GM19025 (cell line): ENCODE data around the gene ANOS1.
"Not testable (repeated sequence)": the region's sequence is repeated elsewhere in the genome, so short reads cannot be mapped to it uniquely, and the experiment has no call there.

Source experiments
- ATAC-seq: cut with Tn5 transposase; IDR thresholded peaks from one replicate; pipeline ENCODE4 v1.9.1; 2021; ENCODE audit warnings: mild to moderate bottlenecking, low read depth, moderate library complexity; ENCODE audit not compliant: unreplicated experiment

The ANOS1 gene

GRCh38 chrX:8635812-8636211 is 96.1 kb downstream of the ANOS1 start:
- no peak for ATAC-seq

GRCh38 chrX:8632924-8633323 is 99.0 kb downstream of the ANOS1 start:
- ATAC-seq = no peak

- ATAC-seq = no peak
These were observed 102.1 kb downstream of the ANOS1 start for GRCh38 chrX:8629871-8630270.

GRCh38 chrX:8627796-8628195 is 104.1 kb downstream of the ANOS1 start:
- no peak for ATAC-seq

DNA sequence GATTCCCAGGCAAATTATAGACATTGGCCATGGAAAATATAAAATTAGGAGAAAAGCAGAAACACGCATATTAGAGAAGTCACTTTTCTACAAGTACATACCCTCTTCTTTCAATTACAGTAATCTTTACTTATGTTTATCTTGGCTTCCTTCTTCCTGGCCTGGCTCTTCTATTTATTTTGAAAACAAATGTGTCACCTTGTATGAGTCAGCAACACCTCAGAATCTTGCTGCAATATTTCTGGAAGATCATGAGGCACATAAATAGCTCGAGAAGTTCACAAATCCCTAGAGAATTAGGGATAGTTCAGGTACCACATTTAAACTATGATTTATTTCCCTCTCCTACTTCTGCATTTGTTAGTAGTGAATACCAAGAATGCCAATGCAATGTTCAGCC is 124.6 kb downstream of the ANOS1 start:
- no peak for ATAC-seq

DNA sequence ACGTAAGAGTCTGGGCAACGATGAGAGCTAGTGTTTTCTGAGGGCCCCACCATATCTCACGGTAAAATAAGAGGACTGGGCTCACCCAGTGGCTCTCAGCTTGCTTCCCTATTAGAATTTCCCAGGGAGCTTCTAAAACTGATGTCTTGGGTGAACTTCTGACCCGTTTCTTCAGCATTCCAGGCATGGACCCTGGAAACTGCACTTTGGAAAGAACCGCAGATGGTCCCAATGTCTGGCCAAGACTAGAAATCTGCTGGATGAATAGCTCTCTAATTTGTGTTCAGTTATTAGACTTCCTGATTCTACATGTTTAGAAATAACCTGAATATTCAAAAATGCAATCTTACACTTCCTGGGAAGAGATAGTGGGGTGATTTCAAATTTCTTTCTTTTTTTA is 127.8 kb downstream of the ANOS1 start:
- no peak for ATAC-seq

DNA sequence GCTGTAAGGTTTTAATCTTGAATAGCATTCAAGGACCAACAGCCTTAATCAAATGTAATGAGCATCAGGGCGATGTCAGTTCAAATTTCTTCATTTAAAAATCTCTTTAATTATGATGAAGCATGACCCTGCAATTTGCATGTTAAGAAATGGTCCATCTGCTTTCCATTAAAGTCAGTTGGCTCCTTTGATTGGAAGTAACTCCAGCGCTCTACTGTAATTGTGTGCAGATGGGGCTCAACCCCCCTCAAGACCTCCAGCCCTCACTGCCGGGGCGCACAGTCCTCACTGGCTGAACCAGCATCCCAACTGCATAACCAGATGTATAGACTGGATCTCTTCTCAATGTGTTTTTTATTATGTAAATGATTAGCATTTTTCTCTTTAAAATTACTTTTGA is 140.4 kb downstream of the ANOS1 start:
- ATAC-seq = no peak

GRCh38 chrX:8586953-8587352 is 145.0 kb downstream of the ANOS1 start:
- no peak for ATAC-seq

- ATAC-seq = no peak
These were observed 152.3 kb downstream of the ANOS1 start for GRCh38 chrX:8579602-8580001.

GRCh38 chrX:8576821-8577220 is 155.1 kb downstream of the ANOS1 start:
- no peak for ATAC-seq

GRCh38 chrX:8565729-8566128 is 166.2 kb downstream of the ANOS1 start:
- ATAC-seq = no peak

- ATAC-seq = no peak
These were observed 183.5 kb downstream of the ANOS1 start for GRCh38 chrX:8548446-8548845.

DNA sequence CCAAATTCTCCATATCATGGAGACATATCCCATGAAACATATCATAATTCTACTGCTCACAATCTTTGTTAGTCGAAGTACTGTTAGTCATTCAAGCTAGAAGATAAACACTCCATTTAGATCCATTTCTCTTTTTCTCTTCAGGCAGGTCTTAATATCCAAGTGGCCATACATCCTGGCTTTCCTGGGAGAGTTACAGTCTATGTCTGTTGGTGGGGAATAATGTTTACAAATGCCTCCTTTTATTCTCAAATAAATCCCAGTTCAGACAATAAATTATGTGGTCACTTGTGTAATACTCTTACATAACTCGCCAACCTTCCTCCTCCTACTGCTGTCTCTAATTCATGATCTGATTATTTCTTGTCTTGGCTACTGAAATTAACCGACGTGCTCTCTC is 185.2 kb downstream of the ANOS1 start:
- ATAC-seq = no peak

- no peak for ATAC-seq
These were observed 211.1 kb downstream of the ANOS1 start for GRCh38 chrX:8520791-8521190.

DNA sequence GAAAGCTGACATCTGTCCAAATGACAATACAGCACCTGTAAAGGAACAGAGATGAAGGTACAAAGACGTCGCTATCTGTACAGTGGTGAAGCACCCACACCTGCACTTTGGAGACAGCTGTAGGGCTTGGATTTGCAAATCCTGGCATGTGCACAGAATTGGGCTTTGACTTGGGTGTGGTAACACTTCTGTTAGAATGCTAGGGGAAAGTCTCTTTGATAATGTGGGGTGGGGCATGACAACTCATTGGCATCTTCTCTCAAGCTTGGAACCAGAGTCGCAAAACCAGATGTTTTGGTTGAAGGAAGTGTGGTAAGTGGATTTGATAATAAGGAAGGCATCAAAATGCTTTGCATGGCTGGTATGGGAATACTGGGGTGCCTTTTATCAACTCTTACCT is 211.8 kb downstream of the ANOS1 start:
- ATAC-seq = no peak

GRCh38 chrX:8504451-8504850 is 227.5 kb downstream of the ANOS1 start:
- ATAC-seq = no peak

DNA sequence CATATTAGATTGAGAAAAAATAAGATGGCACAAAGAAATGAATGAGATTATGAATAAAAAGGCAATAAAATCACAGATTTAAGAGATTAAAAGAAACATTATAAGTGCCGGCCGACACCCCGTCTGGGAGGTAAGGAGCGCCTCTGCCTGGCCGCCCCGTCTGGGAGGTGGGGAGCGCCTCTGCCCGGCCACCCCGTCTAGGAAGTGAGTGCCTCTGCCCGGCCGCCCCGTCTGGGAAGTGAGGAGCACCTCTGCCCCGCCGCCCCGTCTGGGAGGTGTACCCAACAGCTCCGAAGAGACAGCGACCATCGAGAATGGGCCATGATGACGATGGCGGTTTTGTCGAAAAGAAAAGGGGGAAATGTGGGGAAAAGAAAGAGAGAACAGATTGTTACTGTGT is 229.8 kb downstream of the ANOS1 start:
- ATAC-seq = not testable (repeated sequence)

GRCh38 chrX:8500203-8500602 is 231.7 kb downstream of the ANOS1 start:
- ATAC-seq = no peak

GRCh38 chrX:8495036-8495435 is 236.9 kb downstream of the ANOS1 start:
- not testable (repeated sequence) for ATAC-seq

DNA sequence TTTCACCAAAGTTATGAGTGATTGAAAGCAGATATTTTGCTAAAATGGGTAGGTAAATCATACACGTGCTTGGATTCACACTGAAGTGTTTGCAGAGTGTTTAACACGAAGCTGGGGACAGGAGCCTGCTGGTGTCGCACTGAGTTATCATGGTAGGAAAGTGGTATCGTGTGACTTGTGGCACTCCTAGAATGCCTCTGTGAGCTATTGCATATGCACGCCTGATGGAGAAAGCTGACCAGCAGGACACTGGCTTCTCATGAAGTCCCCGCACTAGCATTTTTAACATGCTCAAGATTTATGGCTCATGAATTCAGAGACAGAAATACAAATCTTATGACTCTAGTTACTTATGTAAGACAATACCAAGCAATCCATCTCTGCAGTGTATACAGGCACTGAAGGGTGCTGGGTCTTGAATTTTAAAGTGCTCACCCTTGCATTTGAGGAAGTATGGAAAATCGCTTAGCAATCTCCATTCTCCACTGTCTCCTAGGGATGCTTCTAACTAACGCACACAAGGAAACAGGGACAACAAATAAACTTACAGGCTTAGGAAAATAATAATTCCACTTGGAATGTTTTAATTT is 247.5 kb downstream of the ANOS1 start:
- no peak for ATAC-seq
